Calu3 (cell line): ENCODE results near the gene STAP1. TPM values are rescaled to one million over a fixed set of nuclear protein-coding genes. Genes with fewer than 3 reads are reported as not detected.
"Not testable (repeated sequence)": the region's sequence is repeated elsewhere in the genome, so short reads cannot be mapped to it uniquely, and the experiment has no call there.

Source experiments
- BruUV-seq: library from RNA; stranded (reverse); fragments of 400-500 nt; replicated peaks from 2 replicates; lab custom pipeline; 2021; lab: Mats Ljungman, UMichigan
- CTCF ChIA-PET: fragments of 300-600 bp; sonication (Branson Sonifier 250); formaldehyde crosslinking; loops from one replicate; lab custom pipeline; 2022; ENCODE audit warnings: antibody characterized with exemption; lab: Charles Lee
- DNase-seq: peaks from one replicate; pipeline ENCODE4 v3.0.0; 2022
- H3K27ac Mint-ChIP-seq: one replicate; pipeline ENCODE4 v1.8.0; 2022; ENCODE audit warnings: mixed read lengths; ENCODE audit not compliant: unreplicated experiment
- H3K27me3 Mint-ChIP-seq: one replicate; pipeline ENCODE4 v1.8.0; 2022; ENCODE audit warnings: mixed read lengths; ENCODE audit not compliant: unreplicated experiment
- H3K36me3 Mint-ChIP-seq: one replicate; pipeline ENCODE4 v1.8.0; 2022; ENCODE audit warnings: mild to moderate bottlenecking, moderate library complexity, mixed read lengths; ENCODE audit not compliant: insufficient read depth, unreplicated experiment
- H3K4me1 Mint-ChIP-seq: one replicate; pipeline ENCODE4 v1.8.0; 2022; ENCODE audit warnings: mild to moderate bottlenecking, low read depth, mixed read lengths; ENCODE audit not compliant: unreplicated experiment
- H3K4me3 Mint-ChIP-seq: one replicate; pipeline ENCODE4 v1.8.0; 2022; ENCODE audit warnings: mild to moderate bottlenecking, low read depth, moderate library complexity, mixed read lengths; ENCODE audit not compliant: unreplicated experiment
- H3K9me3 Mint-ChIP-seq: one replicate; pipeline ENCODE4 v1.8.0; 2022; ENCODE audit warnings: low read depth, mixed read lengths; ENCODE audit not compliant: unreplicated experiment
- CTCF ChIP-seq: fragments of 200-600 bp; IDR thresholded peaks from one replicate; pipeline ENCODE4 v1.8.0; 2022; ENCODE audit warnings: antibody characterized with exemption; ENCODE audit not compliant: unreplicated experiment
- intact Hi-C: fragments of 100-400 bp; cut with micrococcal nuclease; formaldehyde crosslinking; loops from one replicate; pipeline ENCODE4 v1.10.0; 2022; ENCODE audit not compliant: unreplicated experiment
- total RNA-seq: library from RNA; stranded (reverse); gene quantifications from 2 replicates; pipeline ENCODE4 v1.2.3, GENCODE V29; 2022

STAP1 gene
- total RNA-seq, 1 experiment from 2014 or later, result not detected

DNA sequence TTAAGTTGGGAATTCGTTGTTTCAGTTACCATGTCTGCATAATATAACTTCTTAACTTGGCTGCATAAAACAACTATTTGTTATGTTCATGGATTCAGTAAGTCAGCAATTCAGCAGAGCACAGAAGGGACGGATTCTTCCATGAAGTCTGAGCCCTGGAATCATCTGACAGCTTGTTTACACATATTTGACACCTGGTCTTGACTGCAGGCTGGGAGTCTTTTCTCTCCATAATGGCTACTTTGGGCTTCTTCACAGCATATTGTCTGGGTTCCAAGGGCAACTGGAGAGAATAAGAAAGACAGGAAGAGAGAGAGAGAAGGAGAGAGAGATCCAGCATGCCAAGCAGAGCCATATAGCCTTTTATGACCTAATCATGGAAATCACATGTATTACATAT is 36.3 kb upstream of the STAP1 start:
- Mint-ChIP-seq H3K27ac (no peak overlapping the region), H3K36me3 (no peaks in the 10 kb centered on the region), H3K4me1 (no peaks in the 10 kb centered on the region), H3K4me3 (no peak overlapping the region), H3K9me3 (no peaks in the 10 kb centered on the region), H3K27me3 (no peaks in the 10 kb centered on the region)
- no peak for DNase-seq
- intact Hi-C loops, result no loop called here
- CTCF ChIA-PET, result no interaction called here
- TF ChIP-seq CTCF, result no peak
- no TSS peak for BruUV-seq

DNA sequence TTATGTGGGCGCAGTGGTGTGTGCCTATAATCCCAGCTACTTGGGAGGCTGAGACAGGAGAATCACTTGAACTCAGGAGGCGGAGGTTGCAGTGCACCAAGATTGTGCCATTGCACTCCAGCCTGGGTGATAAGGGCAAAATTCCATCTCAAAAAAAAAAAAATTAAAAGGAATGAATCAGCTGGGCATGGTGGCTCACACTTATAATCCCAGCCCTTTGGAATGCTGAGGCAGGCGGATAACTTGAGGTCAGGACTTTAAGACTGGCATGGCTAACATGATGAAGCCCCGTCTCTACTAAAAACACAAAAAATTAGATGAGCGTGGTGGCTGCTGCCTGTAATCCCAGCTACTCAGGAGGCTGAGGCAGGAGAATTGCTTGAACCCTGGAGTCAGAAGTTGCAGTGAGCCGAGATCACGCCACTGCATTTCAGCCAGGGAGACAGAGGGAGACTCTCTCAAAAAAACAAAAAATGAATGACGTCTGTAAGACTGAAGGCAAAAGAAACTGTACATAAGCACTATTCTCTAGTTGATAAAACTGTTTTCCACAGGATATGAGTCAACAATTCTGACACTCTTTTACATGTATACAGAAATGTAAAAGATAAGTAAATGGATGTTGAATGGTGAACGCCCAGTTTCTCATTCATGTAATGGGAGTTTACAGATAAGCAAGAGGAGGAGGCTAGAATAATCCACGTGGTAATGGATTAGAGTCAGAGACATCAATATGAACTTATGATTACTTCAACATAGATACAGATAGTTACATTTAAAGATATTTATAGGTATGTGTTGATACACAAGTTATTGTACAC is 35.5 kb upstream of the STAP1 start:
- Mint-ChIP-seq H3K4me1 (no peaks in the 10 kb centered on the region), H3K4me3 (no peak overlapping the region), H3K36me3 (no peaks in the 10 kb centered on the region), H3K27me3 (no peaks in the 10 kb centered on the region), H3K9me3 (no peaks in the 10 kb centered on the region), H3K27ac (no peak overlapping the region)
- CTCF ChIA-PET, result no interaction called here
- no TSS peak for BruUV-seq
- intact Hi-C loops, result no loop called here
- no peak for TF ChIP-seq CTCF
- no peak for DNase-seq

DNA sequence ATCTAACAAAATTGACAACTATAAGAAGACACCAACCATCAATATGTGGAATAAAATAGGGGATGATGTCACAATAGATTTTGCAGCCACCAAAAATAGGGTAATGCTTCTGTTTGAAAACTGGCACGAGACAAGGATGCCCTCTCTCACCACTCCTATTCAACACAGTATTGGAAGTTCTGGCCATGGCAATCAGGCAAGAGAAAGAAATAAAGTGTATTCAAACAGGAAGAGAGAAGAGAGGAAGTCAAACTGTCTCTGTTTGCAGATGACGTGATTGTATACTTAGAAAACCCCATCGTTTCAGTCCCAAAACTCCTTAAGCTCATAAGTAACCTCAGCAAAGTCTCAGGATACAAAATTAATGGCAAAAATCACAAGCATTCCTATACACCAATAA is 34.4 kb upstream of the STAP1 start:
- H3K4me3 Mint-ChIP-seq, H3K9me3 Mint-ChIP-seq, H3K27ac Mint-ChIP-seq, intact Hi-C loops, BruUV-seq, DNase-seq, H3K36me3 Mint-ChIP-seq, CTCF ChIA-PET, H3K27me3 Mint-ChIP-seq, H3K4me1 Mint-ChIP-seq: not testable (repeated sequence)

- Mint-ChIP-seq H3K4me1 (no peaks in the 10 kb centered on the region), H3K27ac (no peak overlapping the region), H3K9me3 (no peaks in the 10 kb centered on the region), H3K27me3 (no peaks in the 10 kb centered on the region), H3K4me3 (no peak overlapping the region), H3K36me3 (peaks cover 24% of the 10 kb centered on the region)
- DNase-seq, result no peak
- intact Hi-C loops, result no loop called here
- TF ChIP-seq CTCF, result no peak
- CTCF ChIA-PET, result no interaction called here
- no TSS peak for BruUV-seq
Measured at GRCh38 chr4:67531379-67531962, 27.1 kb upstream of the STAP1 start.

DNA sequence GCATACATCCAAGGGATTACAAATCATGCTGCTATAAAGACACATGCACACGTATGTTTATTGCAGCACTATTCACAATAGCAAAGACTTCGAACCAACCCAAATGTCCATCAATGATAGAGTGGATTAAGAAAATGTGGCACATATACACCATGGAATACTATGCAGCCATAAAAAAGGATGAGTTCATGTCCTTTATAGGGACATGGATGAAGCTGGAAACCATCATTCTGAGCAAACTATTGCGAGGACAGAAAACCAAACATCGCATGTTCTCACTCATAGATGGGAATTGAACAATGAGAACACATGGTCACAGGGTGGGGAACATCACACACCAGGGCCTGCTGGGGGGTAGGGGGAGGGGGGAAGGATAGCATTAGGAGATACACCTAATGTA is 26.1 kb upstream of the STAP1 start:
- H3K4me1 Mint-ChIP-seq, DNase-seq, BruUV-seq, H3K9me3 Mint-ChIP-seq, H3K4me3 Mint-ChIP-seq, H3K27ac Mint-ChIP-seq, CTCF ChIA-PET, intact Hi-C loops, H3K27me3 Mint-ChIP-seq: not testable (repeated sequence)
- peaks cover 26% of the 10 kb centered on the region for H3K36me3 Mint-ChIP-seq
